MM.1S (cell line): Measurements from ENCODE around the gene GGT6.
A peak's percentile ranks its signal among the peaks of the same experiment; 100 is the strongest.

Source experiments
- DNase-seq: peaks from one replicate; pipeline ENCODE4 v3.0.0-alpha.2; 2015
- H2AFZ ChIP-seq: fragments of 300-600 bp; sonication (generic); 2 replicates; pipeline ENCODE4 v1.6.0; 2016; ENCODE audit warnings: antibody characterized with exemption, low read length
- H3F3A ChIP-seq: fragments of 300-600 bp; sonication (generic); 2 replicates; pipeline ENCODE4 v1.6.1; 2016; ENCODE audit warnings: mild to moderate bottlenecking, antibody characterized with exemption, low read length, moderate library complexity, mixed read lengths; ENCODE audit not compliant: insufficient read depth
- H3K27ac ChIP-seq: fragments of 300-600 bp; sonication (generic); 2 replicates; pipeline ENCODE4 v1.5.1; 2016; ENCODE audit warnings: mild to moderate bottlenecking, low read length
- H3K27me3 ChIP-seq: fragments of 300-600 bp; sonication (generic); replicated peaks from 2 replicates; pipeline ENCODE4 v1.6.0; 2016; ENCODE audit warnings: low read length; ENCODE audit not compliant: insufficient read depth
- H3K36me3 ChIP-seq: fragments of 300-600 bp; sonication (generic); replicated peaks from 2 replicates; pipeline ENCODE4 v1.6.1; 2016; ENCODE audit warnings: mild to moderate bottlenecking, low read length, mixed read lengths; ENCODE audit not compliant: insufficient read depth
- H3K4me1 ChIP-seq: fragments of 300-600 bp; sonication (generic); 2 replicates; pipeline ENCODE4 v1.6.1; 2016; ENCODE audit warnings: low read length, mixed read lengths
- H3K4me2 ChIP-seq: fragments of 300-600 bp; sonication (generic); 2 replicates; pipeline ENCODE4 v1.6.0; 2016; ENCODE audit warnings: low read depth, low read length
- H3K4me3 ChIP-seq: fragments of 300-600 bp; sonication (generic); 2 replicates; pipeline ENCODE4 v1.5.1; 2016; ENCODE audit warnings: low read length, mixed read lengths
- H3K79me2 ChIP-seq: fragments of 300-600 bp; sonication (generic); 2 replicates; pipeline ENCODE4 v1.6.1; 2016; ENCODE audit warnings: mixed run types, low read length, mixed read lengths
- H3K9ac ChIP-seq: fragments of 300-600 bp; sonication (generic); 2 replicates; pipeline ENCODE4 v1.6.1; 2016; ENCODE audit warnings: low read length, mixed read lengths
- H3K9me2 ChIP-seq: fragments of 300-600 bp; sonication (generic); replicated peaks from 2 replicates; pipeline ENCODE4 v1.6.1; 2016; ENCODE audit warnings: mild to moderate bottlenecking, low read length, mixed read lengths; ENCODE audit not compliant: insufficient read depth
- H3K9me3 ChIP-seq: fragments of 300-600 bp; sonication (generic); replicated peaks from 2 replicates; pipeline ENCODE4 v1.6.1; 2016; ENCODE audit warnings: mild to moderate bottlenecking, low read length, mixed read lengths; ENCODE audit not compliant: insufficient read depth
- H4K20me1 ChIP-seq: fragments of 300-600 bp; sonication (generic); 2 replicates; pipeline ENCODE4 v1.6.1; 2016; ENCODE audit warnings: mild to moderate bottlenecking, low read length, moderate library complexity, mixed read lengths; ENCODE audit not compliant: insufficient read depth
- EZH2 ChIP-seq: fragments of 300-600 bp; sonication (generic); optimal IDR thresholded peaks from 2 replicates; pipeline ENCODE3; 2017; ENCODE audit warnings: low read depth, mild to moderate bottlenecking, antibody characterized with exemption, low read length, mixed read lengths
- EZH2phosphoT487 ChIP-seq: fragments of 300-600 bp; sonication (generic); IDR thresholded peaks from 2 replicates; pipeline ENCODE4 v1.6.1; 2018; ENCODE audit warnings: antibody characterized with exemption, low read length
- TF ChIP-seq, protein P1 (sequence below): fragments of 300-600 bp; sonication (generic); IDR thresholded peaks from 2 replicates; pipeline ENCODE4 v1.5.1; 2016; ENCODE audit warnings: antibody characterized with exemption, low read length, mixed read lengths

GGT6 gene, protein sequence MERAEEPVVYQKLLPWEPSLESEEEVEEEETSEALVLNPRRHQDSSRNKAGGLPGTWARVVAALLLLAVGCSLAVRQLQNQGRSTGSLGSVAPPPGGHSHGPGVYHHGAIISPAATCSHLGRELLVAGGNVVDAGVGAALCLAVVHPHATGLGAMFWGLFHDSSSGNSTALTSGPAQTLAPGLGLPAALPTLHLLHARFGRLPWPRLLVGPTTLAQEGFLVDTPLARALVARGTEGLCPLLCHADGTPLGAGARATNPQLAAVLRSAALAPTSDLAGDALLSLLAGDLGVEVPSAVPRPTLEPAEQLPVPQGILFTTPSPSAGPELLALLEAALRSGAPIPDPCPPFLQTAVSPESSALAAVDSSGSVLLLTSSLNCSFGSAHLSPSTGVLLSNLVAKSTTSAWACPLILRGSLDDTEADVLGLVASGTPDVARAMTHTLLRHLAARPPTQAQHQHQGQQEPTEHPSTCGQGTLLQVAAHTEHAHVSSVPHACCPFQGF

DNA sequence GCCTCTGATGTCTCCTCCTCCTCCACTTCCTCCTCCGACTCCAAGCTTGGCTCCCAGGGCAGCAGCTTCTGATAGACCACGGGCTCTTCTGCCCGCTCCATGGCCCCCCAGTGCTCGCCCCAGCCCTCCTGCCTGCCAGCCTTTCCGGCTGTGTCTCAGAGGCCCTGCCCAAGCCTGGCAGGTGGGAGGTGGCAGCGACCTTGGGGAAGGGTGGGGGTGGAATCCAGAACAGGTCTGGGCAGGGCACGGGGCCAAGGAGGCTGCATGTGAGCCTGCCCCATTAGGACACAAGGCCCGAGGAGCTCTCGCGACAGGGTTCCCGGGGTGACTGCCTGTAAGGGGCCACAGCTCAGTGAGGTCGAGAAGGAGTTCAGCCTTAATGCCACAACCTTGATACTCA lies at the start of gene GGT6:
Gene GGT6, minus strand, starts transcription at position 157 of the 400 bp plus-strand sequence. Its CDS starts 56 bp downstream, at position 101.
- no peak within 1 kb of the TSS for H3K9ac ChIP-seq

GRCh38 chr17:4610162-4610561 lies 49.8 kb upstream of the GGT6 start:
- no peaks in the 10 kb centered on the region for H3F3A ChIP-seq
- TF ChIP-seq EZH2phosphoT487 (no peak), EZH2 (no peak)
- TF ChIP-seq, protein P1, sequence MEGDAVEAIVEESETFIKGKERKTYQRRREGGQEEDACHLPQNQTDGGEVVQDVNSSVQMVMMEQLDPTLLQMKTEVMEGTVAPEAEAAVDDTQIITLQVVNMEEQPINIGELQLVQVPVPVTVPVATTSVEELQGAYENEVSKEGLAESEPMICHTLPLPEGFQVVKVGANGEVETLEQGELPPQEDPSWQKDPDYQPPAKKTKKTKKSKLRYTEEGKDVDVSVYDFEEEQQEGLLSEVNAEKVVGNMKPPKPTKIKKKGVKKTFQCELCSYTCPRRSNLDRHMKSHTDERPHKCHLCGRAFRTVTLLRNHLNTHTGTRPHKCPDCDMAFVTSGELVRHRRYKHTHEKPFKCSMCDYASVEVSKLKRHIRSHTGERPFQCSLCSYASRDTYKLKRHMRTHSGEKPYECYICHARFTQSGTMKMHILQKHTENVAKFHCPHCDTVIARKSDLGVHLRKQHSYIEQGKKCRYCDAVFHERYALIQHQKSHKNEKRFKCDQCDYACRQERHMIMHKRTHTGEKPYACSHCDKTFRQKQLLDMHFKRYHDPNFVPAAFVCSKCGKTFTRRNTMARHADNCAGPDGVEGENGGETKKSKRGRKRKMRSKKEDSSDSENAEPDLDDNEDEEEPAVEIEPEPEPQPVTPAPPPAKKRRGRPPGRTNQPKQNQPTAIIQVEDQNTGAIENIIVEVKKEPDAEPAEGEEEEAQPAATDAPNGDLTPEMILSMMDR: no peak
- H3K9me2 ChIP-seq: no peaks in the 10 kb centered on the region
- peaks cover 40% of the 10 kb centered on the region for H3K27me3 ChIP-seq
- no peaks in the 10 kb centered on the region for H3K9me3 ChIP-seq
- H3K27ac ChIP-seq: no peak overlapping the region
- H3K4me2 ChIP-seq: no peak overlapping the region
- no peaks in the 10 kb centered on the region for H4K20me1 ChIP-seq
- no peaks in the 10 kb centered on the region for H3K36me3 ChIP-seq
- no peak for DNase-seq
- no peak overlapping the region for H2AFZ ChIP-seq
- H3K4me1 ChIP-seq: no peaks in the 10 kb centered on the region
- no peak overlapping the region for H3K9ac ChIP-seq
- no peaks in the 10 kb centered on the region for H3K79me2 ChIP-seq
- no peak overlapping the region for H3K4me3 ChIP-seq

More for the DNA sequence above, at the start of gene GGT6:
- no peaks in the 10 kb centered on the region for H3K9me2 ChIP-seq
- no peaks in the 10 kb centered on the region for H4K20me1 ChIP-seq
- TF ChIP-seq EZH2 (no peak), EZH2phosphoT487 (no peak)
- TF ChIP-seq, protein P1: no peak
- peaks cover 16% of the 10 kb centered on the region for H3F3A ChIP-seq
- peaks cover 30% of the 10 kb centered on the region for H3K4me1 ChIP-seq
- H3K27me3 ChIP-seq: no peaks in the 10 kb centered on the region
- H2AFZ ChIP-seq: no peak within 1 kb of the TSS
- DNase-seq: no peak
- H3K4me2 ChIP-seq: no peak within 1 kb of the TSS; the same call in 1 of the 2 replicates
- H3K4me3 ChIP-seq: no peak within 1 kb of the TSS
- H3K9me3 ChIP-seq: no peaks in the 10 kb centered on the region
- peaks cover 3% of the 10 kb centered on the region for H3K79me2 ChIP-seq
- no peaks in the 10 kb centered on the region for H3K36me3 ChIP-seq
- H3K27ac ChIP-seq: peak within 1 kb of the TSS; percentile 78; the same call in 1 of the 2 replicates

- Histone ChIP-seq H3F3A (no peaks in the 10 kb centered on the region), H3K27me3 (peaks cover 40% of the 10 kb centered on the region), H3K9me2 (no peaks in the 10 kb centered on the region), H3K4me2 (no peak overlapping the region), H3K9me3 (no peaks in the 10 kb centered on the region), H3K4me1 (no peaks in the 10 kb centered on the region), H4K20me1 (no peaks in the 10 kb centered on the region), H3K79me2 (no peaks in the 10 kb centered on the region), H2AFZ (no peak overlapping the region), H3K27ac (no peak overlapping the region), H3K4me3 (no peak overlapping the region), H3K9ac (no peak overlapping the region), H3K36me3 (no peaks in the 10 kb centered on the region)
- DNase-seq: no peak
- TF ChIP-seq, protein P1: no peak
- TF ChIP-seq EZH2phosphoT487: no peak
- TF ChIP-seq EZH2: no peak
These were observed 49.4 kb upstream of the GGT6 start for GRCh38 chr17:4609761-4610160.
